NCI-H2171 treated with DMSO at 0.1 percent for 48 hours (cell line): ENCODE data around the gene AXIN1.

Experiments used
- DNase-seq: peaks from one replicate; lab custom pipeline; 2025; lab: John Stamatoyannopoulos, UW

The AXIN1 gene

GRCh38 chr16:297832-298231 is 54.7 kb downstream of the AXIN1 start:
- DNase-seq, result no peak

GRCh38 chr16:296806-297510 is 55.6 kb downstream of the AXIN1 start:
- DNase-seq, result no peak

GRCh38 chr16:296276-296675 is 56.2 kb downstream of the AXIN1 start:
- no peak for DNase-seq

GRCh38 chr16:293043-293775 is 59.3 kb downstream of the AXIN1 start:
- no peak for DNase-seq

GRCh38 chr16:291539-291938 is 61.0 kb downstream of the AXIN1 start:
- DNase-seq, result no peak

GRCh38 chr16:290681-291405 is 61.7 kb downstream of the AXIN1 start:
- no peak for DNase-seq

GRCh38 chr16:290015-290680 is 62.4 kb downstream of the AXIN1 start:
- DNase-seq, result no peak

- DNase-seq, result no peak
Measured at GRCh38 chr16:289395-289997, 63.0 kb downstream of the AXIN1 start.

GRCh38 chr16:287981-288920 is 64.3 kb downstream of the AXIN1 start:
- no peak for DNase-seq

- peak; percentile 59 for DNase-seq
Measured at GRCh38 chr16:287298-287811, 65.2 kb downstream of the AXIN1 start.

GRCh38 chr16:286491-287297 is 65.8 kb downstream of the AXIN1 start:
- no peak for DNase-seq

- no peak for DNase-seq
Measured at GRCh38 chr16:285146-286055, 67.1 kb downstream of the AXIN1 start.

- no peak for DNase-seq
Measured at GRCh38 chr16:284204-285120, 68.1 kb downstream of the AXIN1 start.

- DNase-seq, result no peak
Measured at GRCh38 chr16:283033-283805, 69.3 kb downstream of the AXIN1 start, which contains the start of gene PDIA2. TSS of gene PDIA2 (plus strand) at chr16:283164. CDS start at chr16:283170, 6 bp downstream.

- no peak for DNase-seq
Measured at GRCh38 chr16:282491-282890, 70.0 kb downstream of the AXIN1 start.

- DNase-seq, result no peak
Measured at GRCh38 chr16:281660-282255, 70.8 kb downstream of the AXIN1 start.
